Measurements from ENCODE around the gene CGRRF1. TPM values are rescaled to one million over a fixed set of nuclear protein-coding genes. Genes with fewer than 3 reads are reported as not detected.

Gene CGRRF1
- total and polyA plus RNA-seq, 9 of the 15 experiments (the other 6 are each of a cell fraction or from before 2014, with no cell fraction given) = 2.8 to 15.8 (median 4.6) TPM

DNA sequence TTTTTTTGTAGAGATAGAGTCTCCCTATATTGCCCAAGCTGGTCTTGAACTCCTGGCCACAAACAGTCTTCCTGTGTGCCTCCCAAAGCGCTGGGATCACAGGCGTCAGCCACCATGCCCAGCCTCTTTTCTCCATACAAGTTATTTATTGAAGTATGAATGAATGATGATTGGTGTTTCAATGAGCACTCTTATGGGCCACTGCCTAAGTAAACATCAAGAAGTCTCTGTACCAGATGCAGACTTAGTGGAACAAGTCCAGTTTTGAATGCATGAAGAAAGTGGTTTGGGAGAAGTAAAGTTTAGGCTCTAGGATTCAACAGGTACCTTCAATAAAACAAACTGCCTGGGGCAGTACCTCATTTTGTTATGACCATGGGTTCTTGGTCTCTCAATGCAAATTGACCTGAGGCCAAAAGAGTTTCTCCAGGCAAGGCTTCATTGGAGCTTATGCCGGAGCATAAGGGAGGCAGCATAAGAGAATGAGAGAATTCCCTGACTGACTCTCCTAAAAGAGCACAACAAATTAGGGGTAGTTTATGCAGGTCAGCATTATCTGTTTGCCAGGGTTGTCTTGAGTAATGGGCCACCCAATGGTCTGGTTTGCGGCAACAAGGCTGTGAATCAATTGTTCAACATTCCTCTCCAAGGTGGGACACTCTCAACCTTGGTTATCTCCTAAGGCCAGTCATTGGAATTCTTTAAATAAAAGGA lies 19.8 kb upstream of the CGRRF1 start (continued):
- TF ChIP-seq, protein P1, sequence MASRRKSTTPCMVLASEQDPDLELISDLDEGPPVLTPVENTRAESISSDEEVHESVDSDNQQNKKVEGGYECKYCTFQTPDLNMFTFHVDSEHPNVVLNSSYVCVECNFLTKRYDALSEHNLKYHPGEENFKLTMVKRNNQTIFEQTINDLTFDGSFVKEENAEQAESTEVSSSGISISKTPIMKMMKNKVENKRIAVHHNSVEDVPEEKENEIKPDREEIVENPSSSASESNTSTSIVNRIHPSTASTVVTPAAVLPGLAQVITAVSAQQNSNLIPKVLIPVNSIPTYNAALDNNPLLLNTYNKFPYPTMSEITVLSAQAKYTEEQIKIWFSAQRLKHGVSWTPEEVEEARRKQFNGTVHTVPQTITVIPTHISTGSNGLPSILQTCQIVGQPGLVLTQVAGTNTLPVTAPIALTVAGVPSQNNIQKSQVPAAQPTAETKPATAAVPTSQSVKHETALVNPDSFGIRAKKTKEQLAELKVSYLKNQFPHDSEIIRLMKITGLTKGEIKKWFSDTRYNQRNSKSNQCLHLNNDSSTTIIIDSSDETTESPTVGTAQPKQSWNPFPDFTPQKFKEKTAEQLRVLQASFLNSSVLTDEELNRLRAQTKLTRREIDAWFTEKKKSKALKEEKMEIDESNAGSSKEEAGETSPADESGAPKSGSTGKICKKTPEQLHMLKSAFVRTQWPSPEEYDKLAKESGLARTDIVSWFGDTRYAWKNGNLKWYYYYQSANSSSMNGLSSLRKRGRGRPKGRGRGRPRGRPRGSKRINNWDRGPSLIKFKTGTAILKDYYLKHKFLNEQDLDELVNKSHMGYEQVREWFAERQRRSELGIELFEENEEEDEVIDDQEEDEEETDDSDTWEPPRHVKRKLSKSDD (conservative IDR thresholded peaks at IDR 0.05; ENCODE audit: low read length) = no peak
- TF ChIP-seq ZNF316 (IDR thresholded peaks at IDR 0.05) (peak; percentile 85), ETS2 (tag; IDR thresholded peaks at IDR 0.05; ENCODE audit: borderline replicate concordance, poor library complexity, severe bottlenecking) (no peak), C11orf30 (IDR thresholded peaks at IDR 0.05; ENCODE audit: low read depth) (peak; percentile 73), ARID1B (IDR thresholded peaks at IDR 0.05) (0 out of 2 replicates have a peak, but pooled peaks have one; percentile 18), CREBBP (IDR thresholded peaks at IDR 0.05; ENCODE audit: low read depth, low read length) (no peak), SRSF3 (IDR thresholded peaks at IDR 0.05; ENCODE audit: insufficient read depth, low read length) (no peak), TEAD4 (IDR thresholded peaks at IDR 0.05; ENCODE audit: low read length) (peak; percentile 47), TEAD4 (CRISPR knock-in tag; IDR thresholded peaks at IDR 0.05; ENCODE audit: borderline replicate concordance) (no peak), ZFX (CRISPR knock-in tag; IDR thresholded peaks at IDR 0.05) (no peak), BCL6 (CRISPR knock-in tag; IDR thresholded peaks at IDR 0.05) (no peak)
- TF ChIP-seq, protein P2, sequence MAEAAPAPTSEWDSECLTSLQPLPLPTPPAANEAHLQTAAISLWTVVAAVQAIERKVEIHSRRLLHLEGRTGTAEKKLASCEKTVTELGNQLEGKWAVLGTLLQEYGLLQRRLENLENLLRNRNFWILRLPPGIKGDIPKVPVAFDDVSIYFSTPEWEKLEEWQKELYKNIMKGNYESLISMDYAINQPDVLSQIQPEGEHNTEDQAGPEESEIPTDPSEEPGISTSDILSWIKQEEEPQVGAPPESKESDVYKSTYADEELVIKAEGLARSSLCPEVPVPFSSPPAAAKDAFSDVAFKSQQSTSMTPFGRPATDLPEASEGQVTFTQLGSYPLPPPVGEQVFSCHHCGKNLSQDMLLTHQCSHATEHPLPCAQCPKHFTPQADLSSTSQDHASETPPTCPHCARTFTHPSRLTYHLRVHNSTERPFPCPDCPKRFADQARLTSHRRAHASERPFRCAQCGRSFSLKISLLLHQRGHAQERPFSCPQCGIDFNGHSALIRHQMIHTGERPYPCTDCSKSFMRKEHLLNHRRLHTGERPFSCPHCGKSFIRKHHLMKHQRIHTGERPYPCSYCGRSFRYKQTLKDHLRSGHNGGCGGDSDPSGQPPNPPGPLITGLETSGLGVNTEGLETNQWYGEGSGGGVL (CRISPR knock-in tag; IDR thresholded peaks at IDR 0.05) = no peak
- TF ChIP-seq, protein P3, sequence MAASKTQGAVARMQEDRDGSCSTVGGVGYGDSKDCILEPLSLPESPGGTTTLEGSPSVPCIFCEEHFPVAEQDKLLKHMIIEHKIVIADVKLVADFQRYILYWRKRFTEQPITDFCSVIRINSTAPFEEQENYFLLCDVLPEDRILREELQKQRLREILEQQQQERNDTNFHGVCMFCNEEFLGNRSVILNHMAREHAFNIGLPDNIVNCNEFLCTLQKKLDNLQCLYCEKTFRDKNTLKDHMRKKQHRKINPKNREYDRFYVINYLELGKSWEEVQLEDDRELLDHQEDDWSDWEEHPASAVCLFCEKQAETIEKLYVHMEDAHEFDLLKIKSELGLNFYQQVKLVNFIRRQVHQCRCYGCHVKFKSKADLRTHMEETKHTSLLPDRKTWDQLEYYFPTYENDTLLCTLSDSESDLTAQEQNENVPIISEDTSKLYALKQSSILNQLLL (CRISPR knock-in tag; IDR thresholded peaks at IDR 0.05; ENCODE audit: borderline replicate concordance) = no peak
- TF ChIP-seq, protein P4, sequence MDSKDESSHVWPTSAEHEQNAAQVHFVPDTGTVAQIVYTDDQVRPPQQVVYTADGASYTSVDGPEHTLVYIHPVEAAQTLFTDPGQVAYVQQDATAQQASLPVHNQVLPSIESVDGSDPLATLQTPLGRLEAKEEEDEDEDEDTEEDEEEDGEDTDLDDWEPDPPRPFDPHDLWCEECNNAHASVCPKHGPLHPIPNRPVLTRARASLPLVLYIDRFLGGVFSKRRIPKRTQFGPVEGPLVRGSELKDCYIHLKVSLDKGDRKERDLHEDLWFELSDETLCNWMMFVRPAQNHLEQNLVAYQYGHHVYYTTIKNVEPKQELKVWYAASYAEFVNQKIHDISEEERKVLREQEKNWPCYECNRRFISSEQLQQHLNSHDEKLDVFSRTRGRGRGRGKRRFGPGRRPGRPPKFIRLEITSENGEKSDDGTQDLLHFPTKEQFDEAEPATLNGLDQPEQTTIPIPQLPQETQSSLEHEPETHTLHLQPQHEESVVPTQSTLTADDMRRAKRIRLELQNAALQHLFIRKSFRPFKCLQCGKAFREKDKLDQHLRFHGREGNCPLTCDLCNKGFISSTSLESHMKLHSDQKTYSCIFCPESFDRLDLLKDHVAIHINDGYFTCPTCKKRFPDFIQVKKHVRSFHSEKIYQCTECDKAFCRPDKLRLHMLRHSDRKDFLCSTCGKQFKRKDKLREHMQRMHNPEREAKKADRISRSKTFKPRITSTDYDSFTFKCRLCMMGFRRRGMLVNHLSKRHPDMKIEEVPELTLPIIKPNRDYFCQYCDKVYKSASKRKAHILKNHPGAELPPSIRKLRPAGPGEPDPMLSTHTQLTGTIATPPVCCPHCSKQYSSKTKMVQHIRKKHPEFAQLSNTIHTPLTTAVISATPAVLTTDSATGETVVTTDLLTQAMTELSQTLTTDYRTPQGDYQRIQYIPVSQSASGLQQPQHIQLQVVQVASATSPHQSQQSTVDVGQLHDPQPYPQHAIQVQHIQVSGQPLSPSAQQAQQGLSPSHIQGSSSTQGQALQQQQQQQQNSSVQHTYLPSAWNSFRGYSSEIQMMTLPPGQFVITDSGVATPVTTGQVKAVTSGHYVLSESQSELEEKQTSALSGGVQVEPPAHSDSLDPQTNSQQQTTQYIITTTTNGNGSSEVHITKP (IDR thresholded peaks at IDR 0.05; ENCODE audit: partially characterized antibody) = no peak
- TF ChIP-seq, protein P5, sequence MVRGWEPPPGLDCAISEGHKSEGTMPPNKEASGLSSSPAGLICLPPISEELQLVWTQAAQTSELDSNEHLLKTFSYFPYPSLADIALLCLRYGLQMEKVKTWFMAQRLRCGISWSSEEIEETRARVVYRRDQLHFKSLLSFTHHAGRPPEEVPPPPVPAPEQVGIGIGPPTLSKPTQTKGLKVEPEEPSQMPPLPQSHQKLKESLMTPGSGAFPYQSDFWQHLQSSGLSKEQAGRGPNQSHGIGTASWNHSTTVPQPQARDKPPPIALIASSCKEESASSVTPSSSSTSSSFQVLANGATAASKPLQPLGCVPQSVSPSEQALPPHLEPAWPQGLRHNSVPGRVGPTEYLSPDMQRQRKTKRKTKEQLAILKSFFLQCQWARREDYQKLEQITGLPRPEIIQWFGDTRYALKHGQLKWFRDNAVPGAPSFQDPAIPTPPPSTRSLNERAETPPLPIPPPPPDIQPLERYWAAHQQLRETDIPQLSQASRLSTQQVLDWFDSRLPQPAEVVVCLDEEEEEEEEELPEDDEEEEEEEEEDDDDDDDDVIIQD (CRISPR knock-in tag; IDR thresholded peaks at IDR 0.05) = no peak

Data from K562 (cell line).